ENCODE measurements around the gene FGFR3. TPM values are rescaled to one million over a fixed set of nuclear protein-coding genes. Genes with fewer than 3 reads are reported as not detected.

The FGFR3 gene
- total RNA-seq, 3 donors from 2014 or later: 0.08 to 0.30 (median 0.29) TPM

DNA sequence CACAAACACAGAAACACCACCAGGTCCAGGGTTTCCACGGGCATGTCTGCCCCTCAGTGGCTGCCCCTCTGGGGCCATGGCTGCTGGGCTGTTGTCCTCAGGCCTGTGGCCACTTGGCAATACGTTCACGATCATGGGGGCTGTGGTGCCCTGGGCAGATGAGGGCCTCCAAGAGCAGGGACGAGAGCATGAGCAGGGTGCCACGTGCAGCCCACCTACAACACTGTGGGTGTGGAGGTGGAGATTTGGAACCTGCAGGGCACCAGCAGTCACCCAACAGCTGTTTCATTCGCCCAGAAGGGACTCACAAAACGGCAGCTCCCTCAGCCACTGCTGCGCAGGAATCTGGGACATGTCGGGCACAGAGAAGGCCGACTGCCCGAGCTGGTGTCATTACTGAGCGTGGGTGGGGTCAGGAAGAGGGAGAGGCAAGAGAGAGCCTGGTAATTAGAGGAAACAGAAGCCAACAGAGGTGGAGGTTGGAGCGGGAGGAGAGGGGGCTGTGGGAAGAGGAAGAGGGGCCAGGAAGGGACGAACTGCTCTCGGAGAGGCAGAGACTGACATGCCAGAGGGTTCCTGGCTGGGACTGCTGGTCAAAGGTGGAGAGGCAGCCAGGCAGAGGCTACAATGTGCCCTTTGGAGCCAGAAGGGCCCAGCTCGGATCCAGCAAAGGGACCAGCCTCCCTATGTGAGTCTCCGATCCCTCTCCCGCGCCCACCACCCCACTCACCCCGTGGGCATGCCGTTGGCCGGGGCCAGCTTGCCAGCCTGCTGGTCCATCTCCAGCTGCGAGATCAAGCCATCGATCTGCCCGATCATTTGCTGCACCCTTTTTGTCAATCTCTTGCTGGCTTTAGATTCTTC, 23.1 kb downstream of the FGFR3 start:
- Mint-ChIP-seq H3K27me3 (ENCODE audit: low read depth) (no peaks in the 10 kb centered on the region), H3K4me1 (ENCODE audit: low read depth) (no peaks in the 10 kb centered on the region), H3K4me3 (no peak overlapping the region), H3K9me3 (no peaks in the 10 kb centered on the region), H3K36me3 (ENCODE audit: insufficient read depth) (peaks cover 35% of the 10 kb centered on the region)
- DNase-seq (no peak), ATAC-seq (no peak)

DNA sequence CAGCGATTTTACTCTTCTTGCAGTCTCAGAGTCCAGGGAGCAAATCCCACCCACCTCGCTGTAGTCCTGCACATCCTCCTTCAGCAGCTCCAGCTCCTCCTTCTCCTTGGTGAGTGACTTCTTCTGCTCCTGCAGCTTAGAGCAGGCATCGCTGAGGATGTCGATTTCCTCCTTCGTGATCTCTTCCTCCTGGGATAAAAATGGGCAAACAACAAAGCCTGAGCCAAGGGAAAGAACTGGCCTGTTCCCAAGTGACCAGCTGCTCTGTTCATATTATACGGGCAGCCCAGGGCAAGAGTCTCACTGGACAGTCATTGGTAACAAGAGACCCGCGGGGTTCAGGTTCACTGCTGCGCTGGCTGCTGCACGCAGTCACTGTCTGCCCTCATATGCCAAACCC, 26.2 kb downstream of the FGFR3 start:
- no peaks in the 10 kb centered on the region for H3K27me3 Mint-ChIP-seq (ENCODE audit: low read depth)
- ATAC-seq (no peak), DNase-seq (no peak)
- H3K9me3 Mint-ChIP-seq: no peaks in the 10 kb centered on the region
- peaks cover 44% of the 10 kb centered on the region for H3K36me3 Mint-ChIP-seq (ENCODE audit: insufficient read depth)
- H3K4me3 Mint-ChIP-seq: no peak overlapping the region
- H3K4me1 Mint-ChIP-seq (ENCODE audit: low read depth): no peaks in the 10 kb centered on the region

DNA sequence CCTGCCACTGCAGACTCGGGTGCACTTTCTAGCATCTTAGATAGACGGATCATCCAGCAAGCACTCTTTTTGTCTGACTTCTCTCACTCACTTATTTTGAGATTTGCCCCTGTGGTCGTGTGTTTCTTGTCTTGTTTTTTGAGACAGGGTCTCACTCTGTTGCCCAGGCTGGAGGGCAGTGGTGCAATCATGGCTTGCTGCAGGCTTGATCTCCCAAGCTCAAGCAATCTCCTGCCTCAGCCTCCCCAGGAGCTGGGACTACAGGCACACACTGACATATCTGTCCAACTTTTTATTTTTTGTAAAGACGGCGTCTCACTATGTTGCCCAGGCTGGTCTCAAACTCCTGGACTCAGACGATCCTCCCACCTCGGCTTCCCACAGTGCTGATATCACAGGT, 26.7 kb downstream of the FGFR3 start:
- H3K36me3 Mint-ChIP-seq (ENCODE audit: insufficient read depth): peaks cover 43% of the 10 kb centered on the region
- H3K4me3 Mint-ChIP-seq: no peak overlapping the region
- DNase-seq (no peak), ATAC-seq (no peak)
- no peaks in the 10 kb centered on the region for H3K9me3 Mint-ChIP-seq
- no peaks in the 10 kb centered on the region for H3K27me3 Mint-ChIP-seq (ENCODE audit: low read depth)
- no peaks in the 10 kb centered on the region for H3K4me1 Mint-ChIP-seq (ENCODE audit: low read depth)

DNA sequence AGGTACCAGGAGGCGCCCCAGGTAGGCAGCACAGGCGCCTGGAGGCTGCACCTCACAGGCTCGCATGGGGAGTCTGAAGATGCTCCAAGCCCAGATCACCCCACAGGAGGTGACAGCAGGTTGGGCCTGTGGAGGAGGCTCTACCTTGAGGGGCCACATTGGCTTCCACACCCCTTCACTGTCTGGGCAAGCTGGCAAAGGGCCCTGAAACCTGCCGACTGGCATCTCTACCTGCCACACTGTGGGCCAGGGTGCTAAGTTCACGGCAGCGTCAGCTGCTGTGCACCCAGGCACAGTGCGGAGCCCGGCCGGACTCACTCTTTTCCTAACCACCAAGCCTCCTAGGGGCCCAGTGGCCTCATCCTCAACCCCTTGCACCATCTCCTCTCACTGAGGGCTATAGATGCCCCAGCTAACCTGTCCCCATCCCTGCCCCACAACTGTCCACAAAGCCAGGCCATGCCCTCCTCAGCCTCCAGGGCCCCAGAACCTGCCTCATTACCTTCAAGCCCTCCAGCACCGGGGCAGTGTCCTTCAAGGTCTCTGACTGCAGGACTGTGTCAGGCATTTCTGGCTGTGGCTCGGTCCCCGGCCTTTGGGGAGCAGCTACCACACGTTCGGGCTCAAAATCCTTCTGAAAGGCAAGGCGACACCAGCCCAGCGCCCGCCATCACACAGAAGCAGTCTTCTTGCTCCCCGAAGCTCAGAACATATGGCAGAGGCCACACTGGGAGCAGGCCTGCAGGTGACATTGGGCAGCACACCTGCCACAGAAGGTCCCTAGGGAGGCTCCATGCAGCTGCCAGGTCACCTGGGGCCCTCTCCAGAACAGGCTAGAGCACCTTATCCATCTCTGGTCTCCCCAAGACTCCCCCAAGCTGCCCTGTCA, 28.8 kb downstream of the FGFR3 start:
- peaks cover 43% of the 10 kb centered on the region for H3K36me3 Mint-ChIP-seq (ENCODE audit: insufficient read depth)

DNA sequence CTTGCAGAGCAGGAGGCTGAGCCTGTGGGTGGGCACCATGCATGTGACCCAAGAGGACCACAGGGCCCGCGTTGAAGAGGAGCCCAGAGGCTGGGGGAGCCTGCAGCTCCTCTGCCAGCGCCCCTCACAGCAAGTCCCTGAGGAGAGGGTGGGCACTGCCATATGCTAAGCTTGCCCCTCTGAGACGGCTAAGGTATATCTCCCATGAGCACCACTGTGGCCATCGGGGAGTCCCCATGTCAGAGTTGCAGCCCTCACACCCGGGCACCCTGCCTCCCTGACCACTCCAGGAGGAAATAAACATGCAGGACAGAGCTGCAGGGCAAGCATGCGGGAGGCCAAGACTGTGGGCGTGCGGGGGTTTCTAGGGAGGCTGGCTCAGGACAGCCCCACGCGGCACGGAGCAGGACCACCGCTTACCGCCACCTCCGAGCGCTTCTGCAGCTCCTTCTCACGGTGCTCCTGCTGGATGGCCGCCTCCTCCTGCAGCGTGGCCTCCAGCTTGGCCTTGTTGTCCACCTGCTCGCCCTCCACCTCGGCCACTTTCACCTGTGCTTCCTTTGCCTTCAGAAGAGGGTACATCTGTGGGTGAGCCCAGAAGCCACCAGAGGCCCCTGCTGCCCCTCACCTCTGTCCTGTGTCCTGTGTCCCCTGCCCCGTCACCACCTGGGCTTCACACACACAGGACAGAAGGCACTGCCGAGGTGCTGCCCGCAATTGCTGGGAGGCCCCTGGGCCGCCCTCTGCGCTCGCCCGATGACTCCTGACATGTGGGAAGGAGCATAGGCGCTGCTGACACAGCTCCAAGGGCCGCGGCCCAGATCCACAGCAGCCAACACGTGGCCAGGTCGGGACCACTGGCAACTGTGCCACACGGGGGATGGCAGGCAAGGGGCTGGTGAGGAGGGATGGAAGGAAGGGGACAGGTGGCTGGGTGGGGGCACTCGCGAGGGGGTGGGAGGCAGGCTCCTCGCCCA, 29.8 kb downstream of the FGFR3 start:
- Mint-ChIP-seq H3K36me3 (ENCODE audit: insufficient read depth) (peaks cover 40% of the 10 kb centered on the region), H3K4me1 (ENCODE audit: low read depth) (no peaks in the 10 kb centered on the region), H3K27me3 (ENCODE audit: low read depth) (no peaks in the 10 kb centered on the region), H3K4me3 (no peak overlapping the region), H3K9me3 (no peaks in the 10 kb centered on the region)
- ATAC-seq (no peak), DNase-seq (no peak)

More for the DNA sequence above, 28.8 kb downstream of the FGFR3 start:
- ATAC-seq (no peak), DNase-seq (no peak)
- Mint-ChIP-seq H3K4me1 (ENCODE audit: low read depth) (no peaks in the 10 kb centered on the region), H3K27me3 (ENCODE audit: low read depth) (no peaks in the 10 kb centered on the region), H3K4me3 (no peak overlapping the region), H3K9me3 (no peaks in the 10 kb centered on the region)

DNA sequence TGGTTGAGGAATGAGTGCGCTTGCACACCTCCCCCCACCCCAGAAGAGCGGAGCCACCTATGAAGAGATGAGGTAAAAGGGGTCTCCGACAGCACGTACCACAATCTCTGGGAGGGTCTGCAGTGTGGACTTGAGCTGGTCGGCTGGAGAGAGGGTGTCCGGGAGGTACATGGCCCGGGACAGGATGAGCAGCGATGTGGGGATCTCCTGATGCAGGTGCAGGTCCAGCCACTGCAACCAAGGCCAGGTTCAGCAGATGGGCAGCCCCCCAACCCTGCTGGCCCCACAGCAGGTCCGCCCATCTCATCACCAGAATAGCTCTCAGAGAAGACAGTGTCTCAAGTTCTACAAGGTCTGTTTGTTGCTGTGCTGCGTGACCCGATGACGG, 30.4 kb downstream of the FGFR3 start:
- no peaks in the 10 kb centered on the region for H3K27me3 Mint-ChIP-seq (ENCODE audit: low read depth)
- H3K9me3 Mint-ChIP-seq: no peaks in the 10 kb centered on the region
- H3K36me3 Mint-ChIP-seq (ENCODE audit: insufficient read depth): peaks cover 40% of the 10 kb centered on the region
- no peaks in the 10 kb centered on the region for H3K4me1 Mint-ChIP-seq (ENCODE audit: low read depth)
- DNase-seq (no peak), ATAC-seq (no peak)
- H3K4me3 Mint-ChIP-seq: no peak overlapping the region

DNA sequence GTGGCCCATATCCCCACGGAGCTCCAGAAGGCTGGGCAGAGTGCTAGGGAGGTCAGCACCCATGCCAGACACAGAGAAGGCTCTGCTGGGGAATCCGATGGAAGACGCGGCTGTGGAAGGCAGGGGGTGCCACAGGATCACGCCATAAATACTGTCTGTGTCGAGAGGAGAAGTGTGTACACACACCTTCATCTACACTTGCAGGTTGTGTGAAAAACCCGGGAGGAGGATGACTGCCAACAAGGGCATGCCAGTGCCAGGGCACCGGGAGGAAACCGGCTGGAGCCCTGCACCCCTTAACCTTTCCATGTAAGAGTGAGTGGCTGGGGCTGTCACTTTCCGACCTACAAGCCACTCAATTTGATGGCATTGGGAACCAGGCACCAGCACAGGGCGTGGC, 31.7 kb downstream of the FGFR3 start:
- ATAC-seq: no peak
- Mint-ChIP-seq H3K4me3 (no peak overlapping the region), H3K9me3 (no peaks in the 10 kb centered on the region), H3K4me1 (ENCODE audit: low read depth) (no peaks in the 10 kb centered on the region), H3K27me3 (ENCODE audit: low read depth) (no peaks in the 10 kb centered on the region), H3K36me3 (ENCODE audit: insufficient read depth) (peaks cover 40% of the 10 kb centered on the region)
- DNase-seq: no peak

DNA sequence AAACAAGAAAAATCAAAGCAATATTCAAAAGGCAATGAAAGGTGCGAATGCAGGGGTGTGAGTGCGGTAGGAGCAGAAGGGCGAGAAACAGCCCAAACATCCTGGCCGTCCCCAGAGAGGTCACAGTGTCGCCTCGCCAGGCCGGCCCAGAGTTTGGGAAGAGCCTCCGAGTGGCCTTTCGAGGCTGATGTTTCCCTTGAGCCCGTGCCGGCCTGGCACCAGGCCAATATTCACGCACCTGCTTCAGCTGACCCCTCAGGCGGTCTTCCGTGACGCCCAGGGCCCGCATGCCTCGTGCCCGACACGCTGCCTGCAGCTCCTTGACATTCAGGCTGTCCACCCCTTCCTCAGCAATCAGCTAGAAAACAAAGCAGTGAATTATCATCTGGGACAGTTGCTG, 32.2 kb downstream of the FGFR3 start:
- peaks cover 39% of the 10 kb centered on the region for H3K36me3 Mint-ChIP-seq (ENCODE audit: insufficient read depth)
- H3K4me1 Mint-ChIP-seq (ENCODE audit: low read depth): no peaks in the 10 kb centered on the region

DNA sequence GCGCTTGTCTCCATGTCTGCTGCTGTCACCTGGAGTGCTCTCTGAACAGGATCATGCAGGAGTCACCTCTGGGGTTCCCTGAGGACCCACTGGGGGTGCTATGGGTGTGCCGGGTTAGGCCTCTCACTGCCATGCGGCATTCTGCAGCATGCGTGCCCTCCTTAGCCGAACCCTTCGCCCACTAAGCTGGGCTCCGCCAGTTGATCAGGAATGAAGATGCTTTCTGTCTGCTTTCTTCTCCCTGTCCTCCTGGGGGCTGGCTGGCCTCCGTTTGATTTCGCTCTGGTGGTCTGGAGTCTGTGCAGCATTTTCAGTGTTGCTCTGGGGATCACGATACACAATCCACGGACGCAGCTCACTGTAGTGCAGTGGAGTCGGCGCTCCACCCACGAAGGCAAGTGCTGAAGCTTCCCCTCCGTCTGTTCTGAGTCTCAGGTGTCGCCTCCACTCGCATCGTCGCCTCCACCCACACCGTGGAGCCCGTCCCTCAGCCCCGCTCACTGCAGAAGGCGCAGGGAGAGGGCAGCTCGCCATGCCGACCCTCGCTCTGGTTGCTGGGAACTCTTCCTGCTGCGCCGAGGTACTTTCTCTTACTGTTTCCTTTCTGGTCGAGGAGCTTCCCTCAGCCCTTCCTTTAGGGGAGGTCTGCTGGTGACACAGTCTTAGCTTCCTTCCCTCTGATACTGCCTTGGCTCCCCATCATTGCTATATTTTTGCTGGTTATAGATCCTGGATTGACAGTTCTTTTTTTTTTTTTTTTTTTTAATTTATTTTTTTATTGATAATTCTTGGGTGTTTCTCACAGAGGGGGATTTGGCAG, 33.6 kb downstream of the FGFR3 start:
- H3K36me3 Mint-ChIP-seq (ENCODE audit: insufficient read depth): peaks cover 45% of the 10 kb centered on the region
- ATAC-seq (no peak), DNase-seq (no peak)
- H3K4me3 Mint-ChIP-seq: no peak overlapping the region
- H3K9me3 Mint-ChIP-seq: no peaks in the 10 kb centered on the region
- no peaks in the 10 kb centered on the region for H3K4me1 Mint-ChIP-seq (ENCODE audit: low read depth)
- H3K27me3 Mint-ChIP-seq (ENCODE audit: low read depth): no peaks in the 10 kb centered on the region

More for the DNA sequence above, 32.2 kb downstream of the FGFR3 start:
- H3K9me3 Mint-ChIP-seq: no peaks in the 10 kb centered on the region
- DNase-seq: no peak
- H3K27me3 Mint-ChIP-seq (ENCODE audit: low read depth): no peaks in the 10 kb centered on the region
- H3K4me3 Mint-ChIP-seq: no peak overlapping the region
- ATAC-seq: no peak

DNA sequence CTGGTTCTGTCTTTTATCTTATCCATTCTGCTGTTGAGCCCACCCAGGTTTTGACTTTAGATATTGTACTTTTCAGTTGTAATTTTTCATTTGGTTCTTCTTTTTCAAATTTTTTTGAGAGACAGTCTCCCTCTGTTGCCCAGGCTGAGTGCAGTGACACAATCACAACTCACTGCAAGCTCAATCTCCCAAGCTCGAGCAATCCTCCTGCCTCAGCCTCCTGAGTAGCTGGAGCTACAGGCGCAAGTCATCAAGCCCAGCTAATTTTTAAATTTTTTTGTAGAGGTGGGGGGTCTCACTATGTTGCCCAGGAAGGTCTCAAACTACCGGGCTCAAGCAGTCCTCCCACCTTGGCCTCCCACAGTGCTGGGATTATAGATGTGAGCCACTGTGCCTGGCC, 37.1 kb downstream of the FGFR3 start:
- Mint-ChIP-seq H3K27me3 (ENCODE audit: low read depth) (no peaks in the 10 kb centered on the region), H3K4me3 (no peak overlapping the region), H3K4me1 (ENCODE audit: low read depth) (peaks cover 6% of the 10 kb centered on the region), H3K36me3 (ENCODE audit: insufficient read depth) (peaks cover 33% of the 10 kb centered on the region), H3K9me3 (no peaks in the 10 kb centered on the region)
- DNase-seq: no peak
- ATAC-seq: no peak

DNA sequence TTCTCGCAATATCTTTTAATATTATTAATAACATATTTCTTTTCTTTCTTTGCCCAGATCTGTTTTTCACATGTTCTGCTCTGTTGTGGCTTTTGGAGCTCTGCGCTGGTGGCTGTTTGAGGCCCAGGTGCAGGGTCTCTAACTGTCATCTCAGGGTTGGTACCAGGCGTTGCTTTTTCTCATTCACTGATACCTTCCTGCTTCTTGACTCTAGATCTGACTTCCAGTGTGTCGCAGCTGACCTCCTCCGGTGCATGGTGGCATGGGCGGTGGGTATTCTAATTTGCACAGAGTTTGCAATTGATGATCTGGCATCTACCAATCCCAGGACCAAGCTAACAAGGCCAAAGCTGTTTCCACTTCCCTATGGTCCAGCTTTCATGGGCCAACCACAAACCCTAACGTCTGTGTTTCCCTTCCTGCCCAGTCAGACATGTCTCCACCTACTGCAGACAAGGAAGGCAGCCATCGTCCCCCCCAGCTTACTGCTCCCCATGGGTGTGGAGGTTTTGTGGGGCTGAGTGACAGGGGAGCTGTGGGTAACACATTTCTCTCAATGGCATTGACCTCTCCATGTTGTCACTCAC, 37.6 kb downstream of the FGFR3 start:
- no peak for DNase-seq
- Mint-ChIP-seq H3K36me3 (ENCODE audit: insufficient read depth) (peaks cover 32% of the 10 kb centered on the region), H3K4me3 (no peak overlapping the region), H3K4me1 (ENCODE audit: low read depth) (peaks cover 6% of the 10 kb centered on the region), H3K27me3 (ENCODE audit: low read depth) (no peaks in the 10 kb centered on the region), H3K9me3 (no peaks in the 10 kb centered on the region)
- no peak for ATAC-seq

DNA sequence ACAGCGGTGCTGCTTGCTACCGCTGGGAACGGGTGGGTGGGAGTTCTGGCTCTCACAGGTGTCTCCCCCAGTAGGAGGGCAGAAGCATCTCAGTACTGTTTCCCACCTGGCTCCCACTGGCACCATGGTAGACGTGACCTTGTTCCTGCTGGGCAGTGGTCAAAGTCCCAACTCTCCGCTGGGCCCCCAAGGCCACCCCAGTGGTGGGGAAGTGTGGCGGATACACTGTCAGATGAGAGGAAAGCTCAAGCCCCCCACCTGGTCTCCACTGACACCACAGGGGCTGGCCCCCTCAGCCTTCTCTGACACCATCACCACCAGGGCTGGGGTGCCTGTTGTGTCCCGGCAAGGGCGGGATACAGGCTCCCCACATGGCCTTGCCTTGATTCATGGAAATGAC, 38.2 kb downstream of the FGFR3 start:
- no peak for DNase-seq
- no peak overlapping the region for H3K4me3 Mint-ChIP-seq
- H3K36me3 Mint-ChIP-seq (ENCODE audit: insufficient read depth): peaks cover 31% of the 10 kb centered on the region
- H3K4me1 Mint-ChIP-seq (ENCODE audit: low read depth): peaks cover 6% of the 10 kb centered on the region
- no peaks in the 10 kb centered on the region for H3K9me3 Mint-ChIP-seq
- no peak for ATAC-seq
- H3K27me3 Mint-ChIP-seq (ENCODE audit: low read depth): no peaks in the 10 kb centered on the region

DNA sequence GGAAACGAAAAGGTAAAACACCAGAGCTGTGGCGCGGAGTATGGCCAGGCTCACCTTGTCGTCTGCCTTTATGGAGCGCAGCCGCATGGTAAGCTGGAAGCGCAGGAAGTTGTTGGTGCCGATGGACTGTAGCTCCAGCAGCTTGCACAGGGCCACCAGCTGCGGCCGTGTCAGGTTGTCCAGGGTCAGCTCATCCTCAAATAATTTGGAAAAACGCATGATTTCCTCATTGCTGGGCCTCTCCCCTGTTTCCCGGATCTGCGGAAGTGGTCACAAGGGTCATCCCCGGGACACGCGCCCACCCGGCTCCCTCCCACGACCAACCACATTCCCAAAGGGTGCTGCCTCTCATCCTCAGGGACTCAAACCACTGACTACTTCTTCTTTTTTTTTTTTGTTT, 39.6 kb downstream of the FGFR3 start:
- Mint-ChIP-seq H3K4me1 (ENCODE audit: low read depth) (peaks cover 6% of the 10 kb centered on the region), H3K27me3 (ENCODE audit: low read depth) (no peaks in the 10 kb centered on the region), H3K36me3 (ENCODE audit: insufficient read depth) (peaks cover 33% of the 10 kb centered on the region), H3K9me3 (no peaks in the 10 kb centered on the region), H3K4me3 (no peak overlapping the region)
- DNase-seq (no peak), ATAC-seq (no peak)
